Omental fat pad (tissue), 4 donors: ENCODE data around the gene WDR89. TPM values are rescaled to one million over a fixed set of nuclear protein-coding genes. Genes with fewer than 3 reads are reported as not detected.

Experiments used
- ATAC-seq: fragments of 150-250 bp; one replicate; pipeline ENCODE4 v1.9.1; 2016; ENCODE audit warnings: mild to moderate bottlenecking, moderate library complexity; ENCODE audit not compliant: low FRiP score
- DNase-seq: peaks from one replicate; pipeline ENCODE4 v3.0.0-alpha.2; 2019; ENCODE audit warnings: low spot score
- CTCF ChIP-seq, 3 donors: fragments of 450-650 bp; IDR thresholded peaks; one replicate each; pipeline ENCODE4 v1.5.1; 2016 to 2017; ENCODE audit warnings: antibody characterized with exemption in 3 of 3, mild to moderate bottlenecking in 3 of 3, moderate library complexity in 2 of 3
- total RNA-seq, 4 donors: library from RNA; depleted of rRNA; stranded (reverse); fragments of >200 nt; gene quantifications; one replicate each; pipeline ENCODE4 v1.1.0, GENCODE V29; 2016

Gene WDR89
- total RNA-seq, 4 donors from 2014 or later, result 4.7 to 9.5 (median 6.3) TPM

DNA sequence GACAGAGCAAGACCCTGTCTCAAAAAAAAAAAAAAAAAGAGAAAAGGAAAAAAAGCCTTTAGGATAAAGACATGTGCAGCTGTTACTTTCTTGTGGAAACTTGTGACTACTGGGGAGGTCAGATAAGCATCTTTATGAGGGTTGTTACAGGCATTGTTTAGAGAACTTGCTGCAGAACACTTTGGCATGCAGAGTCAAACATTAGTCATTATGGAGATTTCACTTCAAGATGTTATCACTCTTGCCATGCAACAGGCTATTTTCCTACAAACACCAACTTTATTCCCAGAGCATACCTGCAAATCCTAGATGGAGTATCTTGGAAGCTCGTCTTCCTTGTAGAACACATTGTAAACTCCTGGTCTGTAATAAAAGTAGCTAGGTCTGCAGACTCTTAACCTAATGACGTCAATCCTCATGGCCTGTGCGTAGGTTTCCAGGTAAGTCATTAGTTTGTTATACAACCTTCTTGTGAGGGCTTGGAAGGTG lies 36.3 kb upstream of the WDR89 start:
- no peak for TF ChIP-seq CTCF (IDR thresholded peaks at IDR 0.05)
- DNase-seq (no peak), ATAC-seq (no peak)

DNA sequence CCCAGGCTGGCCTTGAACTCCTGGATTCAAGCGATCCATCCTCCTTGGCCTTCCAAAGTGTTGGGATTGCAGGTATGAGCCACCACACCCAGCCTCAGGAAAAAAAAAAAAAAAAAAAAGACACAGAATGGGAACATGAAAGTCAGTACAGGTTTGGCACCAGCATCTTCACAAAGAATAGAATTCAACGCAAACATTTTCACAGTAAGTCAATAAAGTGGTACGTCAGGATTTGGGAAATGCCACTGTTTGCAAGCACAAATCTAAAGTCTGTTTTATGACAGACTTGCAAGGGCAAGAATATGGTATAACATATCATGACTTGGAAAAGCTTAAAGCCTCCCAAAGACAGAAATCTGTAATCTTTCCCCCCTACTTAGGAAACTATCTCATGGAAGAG lies 34.9 kb upstream of the WDR89 start:
- TF ChIP-seq CTCF (IDR thresholded peaks at IDR 0.05), result no peak
- DNase-seq (no peak), ATAC-seq (no peak)

- DNase-seq, result no peak
- ATAC-seq, result no peak
Measured at GRCh38 chr14:63673886-63674497, 32.3 kb upstream of the WDR89 start.

GRCh38 chr14:63673255-63673654 lies 31.6 kb upstream of the WDR89 start:
- no peak for ATAC-seq
- no peak for TF ChIP-seq CTCF (IDR thresholded peaks at IDR 0.05)
- DNase-seq, result no peak

More at GRCh38 chr14:63673886-63674497, 32.3 kb upstream of the WDR89 start:
- TF ChIP-seq CTCF (IDR thresholded peaks at IDR 0.05), result no peak

DNA sequence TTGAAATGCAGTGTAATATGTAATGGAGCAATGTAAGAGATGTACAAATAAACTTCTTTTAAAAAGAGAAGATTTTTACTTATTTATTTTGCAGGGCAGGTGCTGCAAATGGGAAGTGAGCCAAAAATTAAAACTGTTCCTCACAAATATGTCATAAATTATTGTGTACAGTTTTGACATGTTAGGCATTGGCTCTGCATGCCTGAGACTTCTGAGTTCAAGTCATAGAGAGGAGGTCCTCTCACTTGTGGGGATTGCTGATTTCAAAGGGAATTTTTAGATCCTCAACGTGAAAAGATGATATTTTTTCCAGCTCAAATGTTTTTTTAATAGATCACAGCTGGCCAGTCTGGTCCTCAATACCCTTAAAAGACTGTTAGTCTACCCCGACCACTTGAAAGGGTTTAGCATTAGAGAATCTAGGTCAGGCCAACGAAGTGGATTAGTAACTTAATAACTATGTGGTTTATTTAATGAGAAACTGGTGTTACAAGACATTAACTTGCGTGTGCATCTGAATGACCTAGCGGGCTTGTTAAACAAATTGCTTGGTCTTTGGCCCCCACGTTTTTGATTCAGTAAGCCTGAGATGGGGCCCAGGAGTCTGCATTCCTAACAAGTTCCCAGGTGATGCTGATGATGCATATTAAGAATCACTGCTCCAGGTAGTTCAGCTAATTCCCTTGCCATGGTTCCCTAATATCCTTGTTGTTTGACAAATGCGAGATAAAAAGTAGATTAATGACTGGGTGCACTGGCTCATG lies 30.9 kb upstream of the WDR89 start:
- DNase-seq, result no peak

GRCh38 chr14:63671987-63672386 lies 30.3 kb upstream of the WDR89 start:
- ATAC-seq, result no peak
- DNase-seq, result no peak
- no peak for TF ChIP-seq CTCF (IDR thresholded peaks at IDR 0.05)

More for the DNA sequence above, 30.9 kb upstream of the WDR89 start:
- no peak for ATAC-seq
- TF ChIP-seq CTCF (IDR thresholded peaks at IDR 0.05), result no peak

DNA sequence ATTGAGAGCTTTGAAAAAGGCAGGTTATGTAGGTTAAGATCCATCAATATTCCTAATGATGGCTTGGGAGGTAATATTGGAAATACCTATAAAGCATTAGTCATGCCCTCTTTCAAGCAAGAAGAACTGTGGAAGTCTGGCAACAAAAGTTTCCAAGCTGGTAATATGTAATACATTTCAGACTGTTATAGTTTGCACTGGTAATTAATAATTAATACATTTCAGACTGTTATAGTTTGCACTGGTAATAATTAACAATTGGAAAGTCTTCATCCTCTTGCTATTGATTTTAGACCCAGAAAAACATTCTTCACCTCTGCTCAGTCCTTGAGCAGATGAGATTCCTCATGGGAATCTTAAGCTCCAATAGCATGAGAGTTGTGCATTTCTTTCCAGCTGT lies 29.0 kb upstream of the WDR89 start:
- DNase-seq, result no peak
- no peak for ATAC-seq
- no peak for TF ChIP-seq CTCF (IDR thresholded peaks at IDR 0.05)
